ENCODE measurements around the gene DIP2B.

DIP2B gene

GRCh38 chr12:50706606-50707005 is 201.8 kb downstream of the DIP2B start:
- TF ChIP-seq CTCF (IDR thresholded peaks at IDR 0.05; ENCODE audit: low read depth, low read length) (no peak), MYC (IDR thresholded peaks at IDR 0.05; ENCODE audit: low read depth, low read length) (no peak), MAX (IDR thresholded peaks at IDR 0.05; ENCODE audit: low read depth, low read length) (no peak), POLR2A (IDR thresholded peaks at IDR 0.05; ENCODE audit: extremely low read depth, insufficient read length) (no peak)
- DNase-seq (ENCODE audit: low read depth) = no peak
- H3K4me3 ChIP-seq (ENCODE audit: low read depth, low read length) = no peak overlapping the region

- no peak for TF ChIP-seq MAX (IDR thresholded peaks at IDR 0.05; ENCODE audit: low read depth, low read length)
- DNase-seq (ENCODE audit: low read depth) = no peak
- H3K4me3 ChIP-seq (ENCODE audit: low read depth, low read length) = no peak overlapping the region
Observed at GRCh38 chr12:50707396-50707795, 202.6 kb downstream of the DIP2B start.

- H3K4me3 ChIP-seq (ENCODE audit: low read depth, low read length) = no peak overlapping the region
- no peak for DNase-seq (ENCODE audit: low read depth)
- TF ChIP-seq POLR2A (IDR thresholded peaks at IDR 0.05; ENCODE audit: extremely low read depth, insufficient read length) = no peak
- no peak for TF ChIP-seq CTCF (IDR thresholded peaks at IDR 0.05; ENCODE audit: low read depth, low read length)
- TF ChIP-seq MYC (IDR thresholded peaks at IDR 0.05; ENCODE audit: low read depth, low read length) = no peak
- no peak for TF ChIP-seq MAX (IDR thresholded peaks at IDR 0.05; ENCODE audit: low read depth, low read length)
Observed at GRCh38 chr12:50708631-50709030, 203.8 kb downstream of the DIP2B start.

GRCh38 chr12:50711121-50711520 is 206.3 kb downstream of the DIP2B start:
- no peak for DNase-seq (ENCODE audit: low read depth)
- no peak overlapping the region for H3K4me3 ChIP-seq (ENCODE audit: low read depth, low read length)
- TF ChIP-seq MAX (IDR thresholded peaks at IDR 0.05; ENCODE audit: low read depth, low read length) (no peak), POLR2A (IDR thresholded peaks at IDR 0.05; ENCODE audit: extremely low read depth, insufficient read length) (no peak), MYC (IDR thresholded peaks at IDR 0.05; ENCODE audit: low read depth, low read length) (no peak)

GRCh38 chr12:50715174-50715573 is 210.4 kb downstream of the DIP2B start:
- TF ChIP-seq POLR2A (IDR thresholded peaks at IDR 0.05; ENCODE audit: extremely low read depth, insufficient read length) = no peak
- TF ChIP-seq MYC (IDR thresholded peaks at IDR 0.05; ENCODE audit: low read depth, low read length) = no peak
- TF ChIP-seq MAX (IDR thresholded peaks at IDR 0.05; ENCODE audit: low read depth, low read length) = no peak
- no peak for TF ChIP-seq CTCF (IDR thresholded peaks at IDR 0.05; ENCODE audit: low read depth, low read length)

GRCh38 chr12:50718760-50719159 is 214.0 kb downstream of the DIP2B start:
- DNase-seq (ENCODE audit: low read depth) = no peak
- no peak overlapping the region for H3K4me3 ChIP-seq (ENCODE audit: low read depth, low read length)
- TF ChIP-seq POLR2A (IDR thresholded peaks at IDR 0.05; ENCODE audit: extremely low read depth, insufficient read length) (no peak), CTCF (IDR thresholded peaks at IDR 0.05; ENCODE audit: low read depth, low read length) (no peak), MAX (IDR thresholded peaks at IDR 0.05; ENCODE audit: low read depth, low read length) (no peak), MYC (IDR thresholded peaks at IDR 0.05; ENCODE audit: low read depth, low read length) (no peak)

More at GRCh38 chr12:50715174-50715573, 210.4 kb downstream of the DIP2B start:
- H3K4me3 ChIP-seq (ENCODE audit: low read depth, low read length) = no peak overlapping the region
- no peak for DNase-seq (ENCODE audit: low read depth)

- no peak for DNase-seq (ENCODE audit: low read depth)
- TF ChIP-seq CTCF (IDR thresholded peaks at IDR 0.05; ENCODE audit: low read depth, low read length) = no peak
- no peak for TF ChIP-seq MAX (IDR thresholded peaks at IDR 0.05; ENCODE audit: low read depth, low read length)
- no peak for TF ChIP-seq MYC (IDR thresholded peaks at IDR 0.05; ENCODE audit: low read depth, low read length)
- TF ChIP-seq POLR2A (IDR thresholded peaks at IDR 0.05; ENCODE audit: extremely low read depth, insufficient read length) = no peak
- H3K4me3 ChIP-seq (ENCODE audit: low read depth, low read length) = no peak overlapping the region
Observed at GRCh38 chr12:50720085-50720484, 215.3 kb downstream of the DIP2B start.

Data from NB4 (cell line).